ENCODE results near the gene OR10H3. TPM values are rescaled to one million over a fixed set of nuclear protein-coding genes. Genes with fewer than 3 reads are reported as not detected.

Gene OR10H3
- total and polyA plus RNA-seq, 2 of the 13 experiments (the other 11 are each of a cell fraction or from before 2014, with no cell fraction given): not detected

GRCh38 chr19:15740785-15741184 lies 3.0 kb downstream of the OR10H3 start (continued):
- TF ChIP-seq POGZ (CRISPR knock-in tag; IDR thresholded peaks at IDR 0.05): no peak

- ChIA-PET CTCF (ENCODE audit: low intra/inter-chr PET ratio, low total read pairs) (no interaction called here), POLR2A (no interaction called here)
- Histone ChIP-seq H3K4me3 (replicated peaks in 1 of 3; ENCODE audit: insufficient read depth in 1 of 3, low read depth in 2 of 3, low read length in 3 of 3) (no peak overlapping the region), H3K4me2 (ENCODE audit: low read depth, low read length) (no peak overlapping the region), H3K4me1 (ENCODE audit: insufficient read depth, low read length) (no peaks in the 10 kb centered on the region), H3K9me3 (ENCODE audit: low read length) (no peaks in the 10 kb centered on the region), H2AFZ (ENCODE audit: low read length) (no peak overlapping the region), H3K27ac (ENCODE audit: extremely low read length, insufficient read depth, low read length) (no peak overlapping the region), H3K36me3 (replicated peaks in 1 of 2; ENCODE audit: control insufficient read depth in 1 of 2, insufficient read depth in 2 of 2, low read length in 2 of 2) (no peaks in the 10 kb centered on the region), H3K27me3 (ENCODE audit: control insufficient read depth in 1 of 2, insufficient read depth in 2 of 2, low read length in 2 of 2) (no peaks in the 10 kb centered on the region), H3K79me2 (ENCODE audit: insufficient read depth, low read length) (no peaks in the 10 kb centered on the region), H3K9ac (ENCODE audit: insufficient read depth, low read depth, low read length) (no peak overlapping the region), H4K20me1 (ENCODE audit: insufficient read depth, low read length) (no peaks in the 10 kb centered on the region)
- FAIRE-seq (no peak), ATAC-seq (no peak), DNase-seq (ENCODE audit: low spot score) (no peak)
- in situ Hi-C loops (cut with HindIII; ENCODE audit: extremely low pct_ligation_motif_present, low pct_unique_long_range_greater_than_20kb) (no loop called here), intact Hi-C loops (cut with micrococcal nuclease; ENCODE audit: unreplicated experiment) (no loop called here)
- no TSS peak for BruUV-seq (replicated peaks)
- no peak for TF ChIP-seq ZNF644 (CRISPR knock-in tag; IDR thresholded peaks at IDR 0.05; ENCODE audit: low read depth)
- no peak for TF ChIP-seq U2AF1 (optimal IDR thresholded peaks at IDR 0.05; ENCODE audit: low read depth, low read length)
- no peak for TF ChIP-seq DBP (CRISPR knock-in tag; IDR thresholded peaks at IDR 0.05; ENCODE audit: not compliant biosample characterization)
- TF ChIP-seq MTA3 (CRISPR knock-in tag; IDR thresholded peaks at IDR 0.05): no peak
- TF ChIP-seq ZNF441 (CRISPR knock-in tag; IDR thresholded peaks at IDR 0.05; ENCODE audit: borderline replicate concordance): no peak
- TF ChIP-seq ZBTB14 (CRISPR knock-in tag; IDR thresholded peaks at IDR 0.05): no peak
- no peak for TF ChIP-seq ZHX2 (IDR thresholded peaks at IDR 0.05; ENCODE audit: low read depth)
- TF ChIP-seq ZHX2 (CRISPR knock-in tag; IDR thresholded peaks at IDR 0.05; ENCODE audit: borderline replicate concordance): no peak
- 31% methylated on average over 2 of the region's 2 CpGs for WGBS (ENCODE audit: low lambda C conversion rate)
Measured at GRCh38 chr19:15748239-15748638, 10.5 kb downstream of the OR10H3 start.
